HG02759 (cell line): ENCODE measurements around the gene ABCA4.

Experiments used
- ATAC-seq: cut with Tn5 transposase; IDR thresholded peaks from one replicate; pipeline ENCODE4 v1.9.1; 2021; ENCODE audit warnings: mild to moderate bottlenecking, moderate library complexity; ENCODE audit not compliant: unreplicated experiment

Gene ABCA4

DNA sequence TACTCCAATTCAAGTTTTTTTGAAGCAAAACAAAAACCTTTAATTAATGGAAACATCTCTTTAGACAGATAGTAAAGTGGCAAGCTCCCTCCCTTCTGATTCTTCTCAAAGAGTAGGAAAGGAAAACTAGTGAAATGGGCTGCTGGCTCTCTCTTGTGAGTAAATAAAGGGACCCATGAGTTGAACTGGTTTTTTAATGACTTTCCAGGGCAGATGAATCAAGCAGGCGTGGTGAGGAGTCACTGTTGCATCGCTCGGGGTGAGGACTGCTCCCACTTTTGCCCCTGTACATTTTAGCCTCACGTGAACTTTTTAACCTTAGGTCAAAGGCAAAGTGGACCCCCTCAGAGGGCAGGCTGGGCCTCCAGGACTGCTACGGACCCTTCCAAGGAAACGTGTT, 64.8 kb downstream of the ABCA4 start:
- no peak for ATAC-seq

DNA sequence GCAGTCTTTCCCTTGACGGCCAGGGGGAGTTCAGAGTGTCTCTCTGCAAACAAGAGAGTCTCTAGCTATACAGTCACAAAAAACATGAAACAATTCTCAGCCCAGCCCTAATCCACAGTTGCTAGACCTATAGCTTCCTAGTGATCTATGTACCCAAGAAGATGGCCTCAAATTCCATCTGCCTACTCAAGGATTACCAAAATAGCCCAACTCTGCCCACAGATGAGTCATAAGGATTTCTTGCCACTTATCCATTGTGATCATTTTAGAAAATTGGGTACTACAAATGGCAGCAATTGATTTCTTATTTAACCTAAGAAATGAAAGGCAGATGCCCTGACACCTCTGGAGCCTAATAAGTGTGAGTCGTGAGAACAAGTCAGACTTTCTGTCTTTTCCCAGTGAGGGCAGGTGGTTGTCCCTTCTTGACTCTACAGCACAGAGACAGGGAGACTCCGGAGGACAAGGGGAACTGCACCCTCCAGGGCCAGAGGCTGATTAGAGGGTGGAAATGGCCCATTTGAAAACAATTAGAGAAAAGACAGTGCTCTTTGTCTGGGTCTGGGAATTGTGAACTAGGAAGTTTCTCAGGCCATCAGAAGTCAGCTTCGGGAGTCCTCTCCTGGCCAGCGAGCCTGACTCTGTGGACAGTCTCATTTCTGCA, 65.4 kb downstream of the ABCA4 start:
- ATAC-seq = no peak

- no peak for ATAC-seq
Measured at GRCh38 chr1:94050675-94051074, 70.3 kb downstream of the ABCA4 start.

DNA sequence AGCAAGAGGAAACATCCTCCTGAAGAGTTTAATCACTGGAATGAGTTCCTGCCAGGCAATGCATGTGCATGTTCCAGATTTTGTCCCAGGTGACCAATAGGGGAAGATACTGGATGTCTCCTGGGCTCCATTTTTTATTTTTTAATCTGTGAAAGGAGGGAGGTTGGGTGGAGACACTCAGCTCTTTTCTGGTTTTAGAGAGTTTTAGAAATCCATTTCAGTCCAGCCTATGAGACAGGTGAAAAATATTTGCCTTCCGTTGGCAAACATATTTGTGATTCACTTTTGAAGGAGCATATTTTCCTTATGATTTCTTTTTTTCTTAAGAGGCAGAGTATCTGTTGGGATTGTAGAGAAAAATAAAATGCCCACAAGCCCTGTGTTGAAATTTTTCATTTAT, 70.7 kb downstream of the ABCA4 start:
- no peak for ATAC-seq

GRCh38 chr1:94049791-94050190, 71.2 kb downstream of the ABCA4 start:
- no peak for ATAC-seq

DNA sequence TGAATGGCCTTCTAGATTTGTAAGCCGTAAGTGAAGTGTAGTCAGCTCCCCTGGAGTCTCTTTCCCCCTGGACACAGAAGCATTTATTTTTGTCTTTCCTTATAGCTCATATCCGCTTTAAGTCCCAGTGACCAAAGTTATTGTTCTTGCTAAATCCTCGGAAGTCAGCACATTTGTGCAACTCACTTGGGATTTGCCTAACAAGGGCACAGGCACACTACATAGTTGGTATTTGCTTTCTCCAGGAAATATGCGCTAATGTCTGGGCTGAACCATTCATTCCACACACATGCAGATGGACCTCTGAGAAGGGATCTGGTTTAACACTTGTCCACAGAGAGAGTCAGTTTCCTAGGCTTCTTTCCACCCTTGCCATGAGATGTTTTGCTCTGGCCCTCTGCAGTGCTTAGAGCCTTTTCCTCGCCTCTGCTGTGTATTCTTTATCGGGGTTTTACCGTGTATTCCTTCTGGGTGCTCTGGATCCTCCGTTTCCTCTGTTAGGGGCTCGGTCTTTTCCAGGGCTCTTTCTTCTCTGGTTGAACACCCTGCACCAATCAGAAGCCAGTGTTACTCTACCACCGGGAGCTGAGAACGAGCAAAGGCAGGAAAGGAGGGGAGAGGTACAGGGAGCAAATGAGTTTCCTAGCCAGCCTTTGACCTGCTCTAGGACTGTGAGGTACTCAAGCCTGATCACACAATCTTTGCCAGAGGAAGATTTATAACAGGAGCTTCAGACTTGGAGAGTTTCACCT, 72.4 kb downstream of the ABCA4 start:
- ATAC-seq = no peak

- ATAC-seq = no peak
Measured at GRCh38 chr1:94047949-94048348, 73.0 kb downstream of the ABCA4 start.

- ATAC-seq = peak; percentile 76
Measured at GRCh38 chr1:94045465-94046056, 75.4 kb downstream of the ABCA4 start.

DNA sequence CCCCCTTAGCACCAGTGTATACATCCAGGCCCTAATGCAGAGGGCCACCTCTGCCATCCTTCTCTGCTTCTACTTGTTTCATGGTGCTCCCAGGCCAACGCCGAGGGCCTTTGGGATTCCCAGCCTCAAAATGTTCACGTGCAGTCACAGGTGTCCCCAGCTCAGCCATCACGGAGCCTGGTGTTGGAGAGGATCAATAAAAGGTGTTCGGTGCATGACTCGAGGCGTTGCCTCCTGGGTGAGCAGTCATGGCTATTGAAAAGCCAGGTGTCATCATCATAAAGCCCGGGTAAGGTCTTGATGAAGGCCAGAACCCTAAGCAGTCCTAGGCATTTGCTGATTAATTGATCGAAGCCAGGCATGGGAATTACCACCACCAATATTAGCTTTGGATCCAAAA, 76.1 kb downstream of the ABCA4 start:
- no peak for ATAC-seq

DNA sequence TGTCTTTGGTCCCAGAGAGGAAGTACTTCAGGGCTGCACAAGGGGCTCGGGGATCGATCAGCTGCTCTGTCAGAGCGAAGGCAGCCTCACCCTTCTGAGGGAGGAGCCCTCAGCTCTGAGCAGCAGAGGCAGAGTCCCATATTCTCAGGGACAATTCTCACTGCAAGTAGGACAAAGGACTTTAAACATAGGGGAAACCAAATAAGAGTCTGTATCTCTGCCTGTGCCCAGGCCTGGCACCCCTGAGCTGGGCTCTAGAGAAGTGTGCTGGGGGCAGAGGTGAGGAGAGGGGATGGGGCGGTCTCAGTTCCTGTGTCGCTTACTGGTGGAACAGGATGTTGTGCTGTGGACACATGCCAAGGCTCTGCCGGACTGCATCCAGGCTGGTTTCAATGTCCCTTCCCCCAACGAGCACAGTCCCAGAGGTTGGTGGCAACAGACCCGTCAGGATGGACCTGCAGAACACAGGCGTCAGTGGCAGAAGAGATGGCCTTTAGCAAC, 76.6 kb downstream of the ABCA4 start:
- no peak for ATAC-seq

- ATAC-seq = no peak
Measured at GRCh38 chr1:94043738-94044289, 77.1 kb downstream of the ABCA4 start.

DNA sequence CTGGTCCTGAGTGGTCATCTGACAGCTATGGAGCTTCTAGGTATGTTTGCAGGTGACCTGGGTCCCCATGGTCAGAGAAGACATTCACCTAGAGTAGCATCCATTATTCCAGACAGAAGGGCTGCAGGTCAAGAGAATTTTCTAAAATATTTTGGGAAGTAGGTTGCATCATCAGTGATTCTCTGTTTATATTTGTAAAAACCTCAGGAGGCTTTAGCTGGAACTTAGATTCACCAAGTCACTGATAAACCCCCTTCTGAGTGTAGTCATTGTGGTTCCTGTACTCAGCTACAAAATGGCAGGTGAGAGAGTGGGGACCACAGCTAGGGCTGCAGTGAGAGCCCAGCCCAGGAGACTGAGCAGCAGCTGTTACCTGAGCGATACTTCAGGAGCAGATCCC, 78.6 kb downstream of the ABCA4 start:
- ATAC-seq = no peak

- ATAC-seq = no peak
Measured at GRCh38 chr1:94039871-94040569, 80.9 kb downstream of the ABCA4 start.

DNA sequence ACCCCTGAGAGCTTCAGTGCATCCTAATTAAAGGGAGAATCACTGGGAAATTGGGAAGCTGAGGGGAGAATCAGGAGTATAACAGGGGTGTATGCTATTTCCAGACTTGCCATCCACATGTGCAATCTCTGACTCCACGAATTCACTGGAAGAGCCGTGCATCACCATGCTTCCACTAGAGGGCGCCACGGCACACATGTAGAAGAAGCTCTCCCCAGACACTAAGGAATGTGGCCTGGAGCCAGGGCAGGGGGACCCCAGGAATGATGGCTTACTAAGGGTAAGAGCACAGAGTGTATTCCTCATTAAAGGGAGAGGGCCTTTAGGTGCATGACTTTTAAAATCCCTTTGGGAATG, 81.5 kb downstream of the ABCA4 start:
- no peak for ATAC-seq

DNA sequence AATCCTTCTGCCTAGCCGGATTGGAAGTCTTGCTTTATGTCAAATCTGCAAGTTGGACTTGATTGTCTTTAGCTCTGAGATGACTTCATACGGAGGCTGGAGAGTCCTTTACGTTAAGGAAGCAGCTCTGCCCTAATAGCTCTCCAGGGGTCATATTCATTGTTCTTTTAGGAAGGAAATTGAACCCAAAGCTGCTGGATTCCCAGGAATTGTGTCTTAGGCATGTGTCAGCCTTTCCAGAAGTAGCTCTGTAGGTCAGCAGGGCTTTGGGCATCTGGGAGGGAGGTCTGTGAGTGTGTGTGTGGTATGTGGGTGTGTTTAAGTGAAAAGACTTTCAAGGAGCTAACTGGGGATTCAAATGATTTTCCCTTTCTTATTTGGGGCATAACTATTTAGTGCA, 82.4 kb downstream of the ABCA4 start:
- no peak for ATAC-seq

DNA sequence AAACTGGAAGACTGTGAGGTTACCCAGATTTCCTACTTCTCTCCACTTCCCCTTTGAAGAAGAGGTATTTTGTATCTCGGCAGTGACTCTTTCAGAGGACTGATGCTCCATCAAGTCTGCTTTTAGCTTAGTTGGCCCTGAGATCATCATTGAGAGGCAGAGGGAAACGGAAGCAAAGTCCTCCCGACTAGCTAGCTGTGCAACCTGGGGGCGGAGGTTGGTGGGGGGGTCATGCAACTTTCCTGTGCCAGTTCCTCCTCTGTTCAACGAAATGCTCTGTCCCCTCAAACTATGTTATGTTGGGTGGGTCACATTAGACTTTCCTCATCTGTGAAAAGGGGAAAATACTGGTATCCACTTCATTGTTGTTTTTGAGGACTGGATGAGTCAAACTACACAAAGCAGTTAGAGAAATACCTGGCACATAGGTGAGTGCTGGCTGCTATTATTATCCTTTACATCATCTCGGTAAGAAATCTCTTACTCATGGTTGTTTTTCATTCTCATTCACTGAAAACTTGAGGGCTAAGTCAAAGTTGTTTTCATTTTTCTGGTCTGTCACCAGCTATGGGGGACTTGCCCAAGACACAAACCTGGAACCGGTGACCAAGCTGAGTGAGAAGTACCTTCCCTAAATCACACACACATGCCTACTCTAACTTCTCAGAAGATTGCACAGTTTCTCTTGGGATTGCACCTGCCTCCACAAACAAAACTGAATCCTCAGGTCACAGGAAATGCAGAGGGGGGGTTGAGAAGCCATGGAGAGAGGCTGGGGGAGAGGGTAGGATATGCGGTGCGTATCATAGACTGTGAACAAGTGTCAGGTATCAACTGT, 83.3 kb downstream of the ABCA4 start:
- no peak for ATAC-seq

GRCh38 chr1:94036730-94037129, 84.2 kb downstream of the ABCA4 start:
- no peak for ATAC-seq

DNA sequence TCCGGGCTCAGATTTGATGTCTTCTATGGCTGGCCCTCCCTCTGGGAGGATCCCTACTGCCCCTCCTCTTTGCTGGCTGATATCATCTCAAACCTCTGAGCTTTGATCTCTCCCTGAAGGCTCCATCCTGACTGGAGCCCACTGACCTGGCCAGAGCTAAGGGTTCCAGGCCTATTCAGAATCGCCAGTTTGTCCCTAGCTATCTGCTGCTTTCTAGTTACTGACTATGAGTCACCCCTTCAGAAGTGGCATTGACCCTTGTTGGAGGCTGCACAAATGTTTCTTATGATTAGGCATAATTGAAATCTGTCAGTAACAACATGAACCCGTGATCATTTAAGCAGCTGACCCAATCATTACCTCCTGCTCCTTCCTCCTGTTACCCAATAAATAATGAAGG, 87.1 kb downstream of the ABCA4 start:
- no peak for ATAC-seq

- ATAC-seq = no peak
Measured at GRCh38 chr1:94032637-94033036, 88.3 kb downstream of the ABCA4 start.

DNA sequence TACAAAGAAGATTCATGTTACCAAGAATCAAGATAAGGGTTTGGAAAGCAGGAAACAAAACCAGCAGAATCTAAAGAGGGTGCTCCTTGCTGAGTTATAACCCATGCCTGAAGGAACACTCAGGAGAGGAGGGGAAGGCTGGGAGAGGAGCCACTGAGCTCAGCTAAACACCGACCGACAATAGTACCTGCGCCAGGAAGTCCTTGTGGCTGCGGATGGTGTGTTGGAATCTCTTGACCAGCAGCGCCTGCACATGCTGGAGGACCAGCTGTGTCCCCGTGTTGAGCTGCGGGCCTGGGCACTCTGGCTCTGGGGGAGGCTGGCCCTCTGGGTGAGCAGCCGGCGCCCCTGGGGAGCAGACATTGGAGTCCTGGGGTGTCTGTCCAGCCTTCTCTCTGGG, 89.4 kb downstream of the ABCA4 start:
- ATAC-seq = no peak
